Hypothalamus (tissue), 51 donors: ENCODE data around the gene DDX41.
A peak's percentile ranks its signal among the peaks of the same experiment; 100 is the strongest.
"Not testable (repeated sequence)": the region's sequence is repeated elsewhere in the genome, so short reads cannot be mapped to it uniquely, and the experiment has no call there.

Experiments
- DNase-seq, 51 donors: peaks; one replicate each; lab custom pipeline; 2025; lab: John Stamatoyannopoulos, UW

The DDX41 gene

DNA sequence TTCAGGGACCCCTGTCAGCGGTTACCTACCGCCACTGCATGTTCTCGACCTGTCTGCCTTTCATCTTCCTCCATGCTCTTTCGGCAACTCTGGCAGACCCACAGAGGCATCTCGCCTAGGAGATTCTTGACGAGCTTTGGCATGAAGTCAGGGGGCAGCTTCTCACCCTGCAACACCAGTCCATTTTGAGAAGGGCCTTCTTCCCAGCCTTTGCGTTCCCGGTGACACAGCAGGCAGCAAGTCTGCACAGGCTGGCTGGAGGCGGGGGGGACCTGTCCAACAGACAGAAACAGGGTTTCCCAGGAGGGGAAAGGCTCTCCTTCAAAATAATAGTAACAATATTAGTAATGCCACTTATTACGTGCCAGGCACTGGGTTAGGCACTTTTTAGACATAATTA lies 22.1 kb upstream of the DDX41 start:
- DNase-seq: no peak

DNA sequence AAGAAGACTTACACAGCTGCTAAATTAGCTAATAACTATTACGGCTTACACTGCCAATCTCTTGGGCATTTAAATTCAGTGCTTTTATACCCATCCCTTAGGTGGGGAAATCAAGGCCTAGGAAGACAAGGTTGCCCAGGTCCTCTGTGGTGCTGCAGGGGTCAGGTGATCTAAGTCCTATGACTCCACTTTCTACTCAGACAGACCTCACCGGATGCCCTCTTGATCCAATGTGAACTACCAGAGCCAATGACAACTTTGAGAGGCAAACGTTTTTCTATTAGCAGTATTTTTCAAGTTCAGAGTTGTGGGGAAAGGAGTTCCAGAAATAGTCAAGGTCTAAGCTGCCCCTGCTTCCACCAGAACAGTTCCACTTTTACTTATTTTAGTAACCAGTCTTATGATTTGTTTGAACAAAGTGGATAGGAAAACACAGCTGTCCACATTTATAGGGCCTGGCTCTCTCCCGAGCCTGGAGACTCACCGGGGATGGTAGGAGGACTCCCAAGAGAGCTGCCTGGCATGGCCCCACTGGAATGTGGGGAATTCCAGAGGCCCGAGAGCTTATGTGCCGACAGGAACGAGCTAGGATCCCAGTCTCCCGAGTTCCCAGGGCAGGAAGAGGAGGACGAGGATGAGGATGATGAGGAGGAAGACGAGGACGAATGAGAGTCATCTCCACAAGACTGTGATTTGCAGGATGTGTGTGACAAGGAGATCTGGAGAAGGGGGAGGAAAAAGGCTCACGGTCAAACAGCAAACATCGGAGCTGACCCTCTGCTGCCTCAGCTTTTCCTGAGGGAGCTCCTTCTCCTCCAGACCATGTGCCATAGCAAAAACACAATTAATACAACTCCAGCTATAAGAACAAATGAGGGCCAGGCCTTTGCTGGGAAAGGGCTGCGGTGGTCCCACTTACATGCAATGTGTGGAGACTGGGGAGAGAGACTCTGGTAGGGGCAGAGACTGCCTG lies 20.9 kb upstream of the DDX41 start:
- no peak for DNase-seq

DNA sequence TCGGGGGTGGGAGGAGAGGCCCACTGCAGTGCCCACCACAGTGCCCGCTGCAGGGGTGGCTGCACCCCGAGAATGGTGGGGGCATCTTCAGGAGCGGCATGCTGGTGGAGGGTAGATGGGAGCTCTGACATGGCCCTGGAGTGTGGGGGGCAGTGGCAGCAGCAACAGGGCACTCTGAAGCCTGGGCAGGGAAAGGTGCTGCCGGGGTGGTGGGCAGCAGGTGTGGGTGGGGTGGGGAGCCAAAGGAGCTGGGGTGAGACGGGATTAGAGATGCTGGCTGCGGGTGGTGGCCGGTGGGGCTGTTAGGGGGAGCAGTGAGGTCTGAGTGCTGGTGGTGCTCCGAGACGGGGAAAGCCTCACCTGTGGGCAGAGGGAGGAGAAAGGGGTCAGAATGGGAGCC lies 19.6 kb upstream of the DDX41 start:
- no peak for DNase-seq

DNA sequence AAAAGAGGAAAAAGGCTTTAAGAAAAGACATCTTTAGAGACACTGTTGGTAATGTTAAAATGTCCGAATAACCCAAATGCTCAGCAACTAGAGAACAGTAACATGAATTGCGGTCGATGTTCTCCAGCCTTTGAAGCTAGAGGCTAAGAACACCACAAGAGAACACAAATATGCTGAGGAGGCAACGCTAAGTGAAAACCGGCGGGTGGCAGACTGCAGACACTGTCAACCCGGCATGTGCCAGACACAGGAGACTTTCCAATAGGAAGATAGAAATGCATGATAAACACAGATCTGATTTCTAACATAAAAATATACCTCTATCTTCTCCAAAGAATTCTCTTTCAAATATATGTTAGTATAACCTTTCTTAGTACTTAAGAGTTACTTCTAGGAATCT lies 18.4 kb upstream of the DDX41 start:
- peak in 2 of 51 donors; percentile 3 to 34 for DNase-seq

DNA sequence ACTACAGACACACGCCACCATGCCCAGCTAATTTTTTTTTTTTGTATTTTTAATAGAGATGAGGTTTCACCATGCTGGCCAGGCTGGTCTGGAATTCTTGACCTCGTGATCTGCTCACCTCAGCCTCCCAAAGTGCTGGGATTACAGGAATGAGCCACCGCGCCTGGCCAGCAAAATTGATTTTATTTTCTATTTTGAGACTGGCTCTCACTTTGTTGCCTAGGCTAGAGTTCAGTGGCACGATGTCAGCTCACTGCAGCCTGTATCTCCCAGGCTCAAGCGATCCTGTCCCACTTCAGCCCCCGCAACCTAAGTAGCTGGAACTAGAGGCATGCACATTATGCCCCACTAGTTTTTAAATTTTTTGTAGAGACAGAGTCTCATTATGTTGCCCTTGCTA lies 17.7 kb upstream of the DDX41 start:
- not testable (repeated sequence) for DNase-seq

DNA sequence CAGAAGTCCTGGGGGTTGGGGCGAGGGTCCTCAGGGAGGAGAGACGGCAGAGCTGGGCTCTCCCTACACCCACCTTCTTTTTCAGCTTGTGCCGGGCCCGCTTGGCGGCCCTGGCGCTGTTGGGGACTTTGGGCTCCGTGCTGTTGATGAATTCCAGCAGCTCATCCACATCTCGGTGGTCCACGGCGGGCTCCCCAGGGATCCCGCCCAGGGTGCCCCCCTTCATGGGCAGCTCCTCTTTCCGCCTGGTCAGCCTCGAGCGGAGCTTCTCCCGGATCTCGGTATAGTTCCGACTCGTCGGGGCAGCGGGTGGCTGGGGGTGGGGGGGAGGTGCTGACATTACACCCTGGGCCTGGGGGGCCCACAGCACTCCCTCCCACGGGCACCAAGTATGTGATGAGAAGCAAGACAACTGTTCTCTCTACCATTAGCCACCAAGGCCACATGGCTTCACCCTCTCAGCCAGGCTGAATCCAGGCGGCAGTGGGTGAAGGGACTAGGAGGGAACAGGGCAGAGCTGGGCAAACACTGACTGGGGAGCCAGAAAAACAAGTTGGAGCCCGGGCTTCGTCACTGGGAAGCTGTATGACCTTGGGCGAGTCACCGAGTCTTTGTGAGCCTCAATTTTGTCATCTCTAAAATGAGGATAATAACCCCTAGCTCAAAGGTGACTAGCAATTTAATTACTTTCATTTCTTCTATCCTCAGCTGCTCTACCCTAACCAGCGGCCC lies 14.6 kb upstream of the DDX41 start:
- no peak for DNase-seq

DNA sequence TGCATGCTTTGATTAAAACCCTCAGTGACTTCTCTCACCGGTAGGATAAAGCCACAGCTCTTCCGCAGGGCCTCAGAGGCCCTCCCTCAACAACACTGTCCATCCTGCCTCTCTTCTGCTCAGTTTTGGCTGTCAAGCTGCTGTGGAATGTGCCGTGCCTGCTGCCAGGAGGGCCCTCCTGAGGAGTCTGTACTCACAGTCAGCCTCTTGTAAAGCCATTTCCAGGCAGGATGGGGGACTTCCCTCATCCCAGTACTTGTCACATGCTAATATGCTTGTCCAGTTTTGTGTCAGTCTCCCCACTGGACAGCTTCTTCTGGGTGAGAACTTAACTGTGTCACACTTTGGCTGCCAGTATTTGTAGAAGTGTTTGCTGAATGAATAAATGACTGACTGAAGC lies 13.9 kb upstream of the DDX41 start:
- DNase-seq: no peak

DNA sequence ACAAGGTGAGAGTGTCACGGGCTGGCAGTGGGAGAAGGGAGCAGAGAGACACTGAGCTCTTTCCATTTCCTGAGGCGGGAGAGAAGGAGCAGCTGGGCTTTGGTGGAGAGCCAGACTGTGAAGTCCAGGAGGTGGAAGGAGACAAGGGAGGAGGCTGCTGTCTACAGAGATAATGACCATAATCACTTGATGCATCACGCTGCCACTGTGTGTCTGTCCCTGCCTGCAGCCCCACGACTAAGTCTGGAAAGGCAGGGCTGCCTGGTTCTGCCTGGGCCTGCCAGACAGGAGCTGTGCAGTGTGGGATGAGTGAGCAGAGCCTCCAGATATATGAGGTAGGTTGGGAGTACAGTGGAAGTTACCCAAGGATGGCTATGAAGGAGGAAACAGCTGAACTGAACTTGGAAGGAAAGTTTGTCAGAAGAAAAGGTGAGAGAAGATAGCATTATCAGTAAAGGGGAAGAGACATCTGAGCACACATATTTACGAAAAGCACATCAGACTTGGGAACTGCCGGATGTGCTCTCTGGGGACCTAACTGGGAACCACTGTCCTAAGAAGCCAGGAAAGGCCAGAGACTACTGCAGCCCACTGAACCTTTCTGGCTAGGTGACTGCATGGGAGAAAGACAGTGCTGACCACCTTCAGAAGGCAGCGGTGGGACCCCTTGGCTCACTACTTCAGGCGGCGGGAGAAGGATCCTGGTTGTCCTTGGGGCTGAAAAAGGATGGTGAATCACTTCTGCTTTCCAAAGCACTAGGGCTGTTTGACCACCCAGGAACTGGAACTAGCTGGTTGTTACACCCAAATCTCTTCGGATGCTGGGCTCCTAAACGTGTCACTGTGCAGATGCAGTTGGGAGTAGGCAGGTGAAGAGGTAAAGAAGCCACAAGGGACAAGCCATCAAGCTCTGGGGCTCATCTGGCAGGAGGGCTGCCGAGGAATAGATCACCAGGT lies 12.8 kb upstream of the DDX41 start:
- peak in 1 of 51 donors; percentile 51 for DNase-seq

DNA sequence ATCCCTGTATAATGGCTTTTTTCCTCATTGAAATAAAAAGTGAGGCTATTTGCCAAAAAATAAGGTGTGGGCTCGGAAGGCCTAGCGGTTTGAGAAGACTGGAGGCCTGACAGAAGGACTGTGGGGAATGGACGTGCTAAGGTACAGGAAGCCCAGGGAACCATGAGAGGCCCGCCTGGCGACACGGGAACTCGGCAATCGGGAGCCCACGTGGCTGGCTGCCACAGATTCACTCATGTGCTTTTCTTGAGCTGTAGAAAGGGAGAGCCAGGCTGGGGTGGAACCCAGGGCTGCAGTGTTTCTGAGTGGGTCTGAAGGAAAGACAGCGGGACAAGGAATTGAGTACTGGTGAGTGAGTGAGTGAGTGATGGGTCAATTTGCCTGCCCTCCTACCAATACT lies 11.9 kb upstream of the DDX41 start:
- DNase-seq: no peak

DNA sequence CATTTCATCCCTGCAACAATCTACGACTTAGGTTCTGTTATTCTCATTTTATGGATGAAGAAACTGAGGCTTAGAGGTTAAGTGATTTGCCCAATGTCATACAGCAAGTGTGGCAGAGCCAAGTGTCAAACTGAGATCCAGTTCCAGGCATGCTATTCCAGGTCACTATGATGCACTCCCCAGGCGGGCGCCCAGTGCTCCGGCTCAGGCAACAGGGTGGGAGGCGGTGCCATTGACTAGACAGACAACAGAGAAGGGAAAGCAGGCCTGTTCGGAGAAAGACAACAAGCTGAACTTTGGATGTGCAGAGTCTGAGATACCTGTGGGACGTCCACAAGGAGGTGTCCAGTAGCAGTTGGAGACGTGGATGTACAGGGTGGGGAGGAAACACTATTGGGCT lies 10.8 kb upstream of the DDX41 start:
- DNase-seq: no peak

DNA sequence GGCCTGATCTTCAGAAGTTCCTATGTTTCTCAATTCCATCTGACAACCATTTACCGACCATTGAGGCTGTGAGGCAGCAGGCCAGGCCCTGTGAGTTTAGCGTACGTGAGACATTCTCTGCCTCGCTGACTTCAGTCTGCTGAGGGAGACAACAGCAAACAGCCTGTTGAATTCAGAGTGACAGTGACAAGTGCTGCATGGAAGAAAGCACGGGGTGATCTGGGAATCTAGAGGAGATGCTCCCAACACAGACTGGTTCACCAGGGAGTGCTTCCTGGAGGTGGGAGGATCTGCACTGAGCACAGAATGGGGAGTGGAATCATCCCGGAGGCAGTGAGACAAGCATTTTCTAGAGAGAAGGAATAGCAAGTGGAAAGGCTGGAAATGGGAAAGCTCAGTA lies 10.0 kb upstream of the DDX41 start:
- DNase-seq: no peak

DNA sequence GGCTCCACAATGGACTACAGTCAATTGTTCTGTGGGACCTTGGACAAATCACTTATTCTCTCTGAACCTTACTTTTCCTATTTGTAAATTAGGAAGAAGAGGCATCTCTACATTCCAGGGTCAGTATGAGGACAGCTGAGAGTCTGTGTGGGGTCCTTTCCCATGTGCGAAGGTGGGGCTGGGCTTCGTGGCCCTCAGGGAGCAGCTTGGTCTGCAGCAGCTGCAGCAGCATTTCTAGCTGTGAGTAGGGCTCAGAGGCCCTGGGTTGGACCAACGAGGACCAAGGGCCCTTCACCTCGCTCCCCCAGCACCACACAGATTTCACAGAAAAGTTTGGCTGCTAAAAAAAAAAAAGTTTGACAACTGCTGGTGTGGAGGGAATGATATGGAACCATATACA lies 9.4 kb upstream of the DDX41 start:
- DNase-seq: no peak

DNA sequence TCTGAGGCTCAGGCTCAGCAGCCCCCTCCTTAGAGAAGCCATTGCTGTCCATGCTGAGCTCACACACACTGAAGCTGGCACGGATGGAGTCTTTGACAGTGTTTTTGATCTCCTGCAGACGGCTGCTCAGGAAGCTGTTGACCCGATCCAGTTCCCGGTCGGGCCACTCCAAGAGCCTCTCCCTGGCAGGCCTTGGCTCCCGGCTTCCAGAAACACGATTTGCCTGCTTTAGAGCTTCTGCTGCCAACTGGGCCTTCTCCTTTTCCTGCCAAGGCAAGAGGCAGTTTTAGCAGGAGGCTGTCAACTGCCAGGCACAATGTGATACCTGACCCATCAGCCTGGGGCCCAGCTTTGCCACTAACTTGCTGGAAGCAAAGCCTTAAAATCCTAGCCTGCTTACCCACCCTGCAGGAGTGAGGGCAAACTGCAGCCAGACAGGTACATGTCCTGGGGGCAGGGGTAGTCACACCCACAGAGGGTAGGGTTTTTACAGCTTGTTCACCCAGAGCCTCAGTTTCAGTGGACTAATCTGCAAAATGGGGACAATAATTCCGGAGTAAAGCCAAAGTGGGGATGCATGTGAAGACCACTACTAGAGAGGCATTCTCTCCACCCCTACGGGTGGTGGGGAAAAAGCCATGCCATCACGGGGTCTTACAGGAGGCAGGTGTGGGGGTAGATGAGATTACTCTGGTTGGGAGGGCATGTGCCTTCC lies 8.3 kb upstream of the DDX41 start:
- peak in 2 of 51 donors; percentile 15 to 22 for DNase-seq

DNA sequence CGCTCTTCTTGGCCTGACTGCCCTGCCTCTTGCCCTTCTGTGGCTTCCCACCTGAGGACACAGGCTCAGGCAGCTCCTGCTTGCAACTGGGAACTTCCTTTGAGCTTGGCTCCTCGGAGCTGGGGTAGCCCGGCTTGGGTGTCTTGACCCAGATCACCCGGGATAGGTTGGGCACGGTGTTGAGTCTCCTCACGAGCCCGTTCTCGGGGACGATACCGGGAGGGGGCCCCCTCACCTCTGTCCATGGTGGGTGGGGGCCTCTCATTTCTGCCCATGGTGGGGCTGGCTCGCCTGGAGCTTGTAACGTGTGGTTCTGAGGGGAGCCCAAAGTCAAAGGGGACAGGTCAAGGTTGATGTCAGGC lies 7.8 kb upstream of the DDX41 start:
- DNase-seq: no peak

DNA sequence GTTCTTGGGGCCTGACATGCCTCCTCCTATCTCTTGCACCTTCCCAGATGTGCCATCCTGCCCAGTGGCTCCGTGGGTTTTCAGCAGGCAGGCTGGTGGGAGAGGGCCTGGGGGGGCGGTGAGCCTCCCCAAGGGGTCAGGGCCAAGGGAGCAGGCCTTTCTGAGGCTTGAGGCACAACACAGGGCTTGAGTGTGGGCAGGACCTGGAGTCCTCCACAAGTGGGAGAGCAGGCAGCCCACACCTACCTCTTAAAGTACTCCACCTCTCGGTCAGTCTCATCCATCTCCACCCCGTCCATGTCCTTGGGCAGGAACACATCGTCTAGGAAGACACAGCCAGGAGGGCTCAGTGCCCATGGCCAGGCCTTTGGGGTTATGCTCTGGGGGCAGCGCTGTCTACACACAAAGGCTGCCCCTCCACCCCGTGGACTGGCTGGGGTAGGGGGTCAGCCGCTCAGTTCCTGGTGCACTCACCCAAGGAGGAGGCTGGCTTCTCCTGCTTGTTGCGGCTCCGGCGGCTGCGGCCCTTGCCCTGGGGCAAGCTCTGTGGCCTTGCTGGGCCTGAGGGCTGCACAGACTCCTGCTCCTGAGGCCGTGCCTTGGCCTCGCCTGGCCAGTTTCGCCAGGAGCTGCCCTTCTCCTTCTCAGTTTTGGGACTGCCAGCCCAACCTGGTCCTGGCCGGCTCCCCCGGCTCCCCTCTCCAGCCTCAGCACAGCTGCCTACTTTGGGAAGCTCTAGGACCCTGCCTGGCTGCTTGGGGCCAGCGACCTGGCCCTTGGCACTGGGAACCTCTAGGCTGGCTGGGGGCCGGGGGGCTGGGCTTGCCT lies 7.2 kb upstream of the DDX41 start:
- no peak for DNase-seq

DNA sequence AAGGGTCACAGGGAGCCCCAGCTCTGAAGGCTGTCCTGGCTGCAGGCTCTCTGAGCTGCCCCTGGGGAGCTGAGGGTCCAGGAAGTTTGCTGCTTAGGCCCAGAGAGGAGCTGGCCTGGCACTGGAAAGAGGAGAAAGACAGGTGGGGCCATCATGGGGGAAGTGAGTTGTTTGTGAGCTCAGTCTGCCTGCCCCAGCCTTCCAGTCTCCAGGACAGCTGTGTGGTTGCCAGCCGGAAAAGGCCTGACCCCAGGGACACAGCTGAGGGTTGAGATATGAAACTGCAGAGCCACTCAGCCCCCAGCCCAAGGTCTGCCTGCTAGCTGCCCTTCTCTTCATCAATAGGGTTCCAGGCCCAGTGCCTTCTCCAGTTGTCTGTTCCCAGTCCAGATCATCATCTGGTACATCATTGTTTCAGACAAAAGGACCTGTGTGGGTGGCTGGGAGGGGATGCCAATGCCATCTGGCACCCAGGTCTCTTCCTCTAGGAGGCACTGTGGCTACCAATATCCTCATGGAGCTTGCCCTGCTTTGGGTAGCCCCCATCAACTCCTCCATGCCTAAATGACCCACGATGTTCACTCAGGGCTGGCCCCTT lies 4.3 kb upstream of the DDX41 start:
- peak in 3 of 51 donors; percentile 17 to 36 (median 28) for DNase-seq

DNA sequence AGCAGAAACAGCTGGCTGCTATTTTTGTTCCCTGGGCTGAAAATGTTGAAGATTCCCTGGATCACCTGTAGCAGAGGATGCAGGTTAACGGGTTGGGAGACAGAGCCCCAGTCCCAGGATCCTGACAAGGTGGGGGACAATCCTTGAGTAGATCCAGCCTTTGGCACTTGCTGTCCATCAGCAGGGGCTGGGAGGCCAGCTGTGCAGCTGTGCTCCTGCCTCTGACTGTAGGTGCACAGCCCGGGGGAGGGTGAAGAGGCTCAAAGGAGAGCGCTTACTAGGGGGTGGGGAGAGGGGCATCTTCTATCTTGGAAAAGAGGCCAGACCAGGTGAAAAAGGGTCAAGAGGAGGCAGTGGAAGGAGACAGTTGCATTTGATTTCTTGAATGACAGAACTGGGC lies 3.5 kb upstream of the DDX41 start:
- no peak for DNase-seq

DNA sequence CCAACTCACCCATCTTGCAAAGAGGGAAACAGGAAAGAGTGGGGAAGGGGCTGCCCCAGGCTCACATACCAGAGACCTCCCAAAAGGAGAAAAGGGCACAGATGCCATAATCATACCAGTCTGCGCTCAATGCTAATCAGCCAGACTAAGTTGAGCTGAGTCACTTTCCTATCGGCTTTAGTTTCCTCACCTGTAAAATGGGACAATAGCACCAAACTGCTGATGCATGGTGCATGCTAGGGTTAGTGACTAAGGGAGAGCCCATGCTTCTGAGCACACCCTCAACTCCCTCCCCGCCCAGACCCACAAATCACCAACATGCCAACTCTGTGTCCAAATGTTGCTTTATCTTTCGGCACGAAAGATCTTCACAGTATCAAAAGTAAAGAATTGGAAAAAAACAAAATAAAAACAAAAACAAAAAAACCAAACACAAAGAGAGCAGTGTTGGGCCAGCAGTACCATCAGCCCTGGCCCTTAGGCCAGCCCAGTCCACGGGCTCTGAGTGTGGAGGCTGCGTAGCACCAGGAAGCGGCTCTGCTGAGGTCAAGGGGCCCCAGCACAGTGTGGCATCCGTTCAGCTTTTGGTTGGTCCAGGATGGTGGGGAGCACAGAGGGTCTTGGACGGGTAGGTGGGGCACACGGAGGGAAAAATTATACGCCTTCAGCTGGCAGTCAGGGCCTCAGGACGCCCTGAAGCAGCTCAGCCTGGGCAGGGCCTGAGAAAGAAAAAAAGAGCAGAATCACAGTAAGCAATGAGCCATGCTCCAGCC lies 2.9 kb upstream of the DDX41 start:
- no peak for DNase-seq
